GM18499 (cell line): ENCODE results near the gene ATG7.

ENCODE experiments used
- ATAC-seq: cut with Tn5 transposase; IDR thresholded peaks from one replicate; pipeline ENCODE4 v1.9.1; 2021; ENCODE audit warnings: moderate number of reproducible peaks; ENCODE audit not compliant: insufficient read depth, unreplicated experiment

The ATG7 gene

DNA sequence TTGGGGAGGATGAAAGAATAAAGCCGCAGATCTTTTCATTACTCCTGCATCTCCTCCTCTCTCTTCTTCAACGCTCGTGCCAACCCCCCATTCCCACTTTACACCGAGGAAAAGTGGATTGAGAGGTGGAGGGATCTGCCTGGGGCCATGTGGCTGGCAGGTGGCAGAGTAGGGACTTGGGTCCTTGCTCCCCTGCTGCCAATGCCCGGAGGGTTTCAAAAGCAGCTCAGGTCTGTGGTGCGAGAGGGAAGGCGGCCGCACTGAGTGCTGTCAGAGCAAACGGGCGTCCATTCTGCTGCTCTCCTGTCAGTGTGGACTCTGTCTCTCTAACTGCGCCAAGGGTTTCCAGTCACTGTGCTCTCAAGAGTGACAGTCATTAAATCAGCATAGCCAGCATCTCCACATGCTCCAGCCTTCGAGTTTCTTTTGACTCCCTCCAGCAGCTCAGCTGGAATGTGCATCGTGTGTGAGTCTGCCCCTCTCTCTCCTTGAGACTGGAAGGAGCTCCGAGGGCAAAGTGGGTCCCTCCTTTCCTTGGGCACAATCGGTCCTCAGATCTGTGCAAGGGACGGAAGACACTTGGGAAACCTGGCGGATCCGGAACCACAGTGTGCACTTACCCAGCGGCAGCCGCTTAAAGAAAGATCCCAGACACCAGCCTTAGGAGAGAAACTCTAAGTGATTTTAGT, 302.9 kb downstream of the ATG7 start:
- ATAC-seq, result no peak

GRCh38 chr3:11575677-11576076, 303.5 kb downstream of the ATG7 start:
- ATAC-seq, result no peak

DNA sequence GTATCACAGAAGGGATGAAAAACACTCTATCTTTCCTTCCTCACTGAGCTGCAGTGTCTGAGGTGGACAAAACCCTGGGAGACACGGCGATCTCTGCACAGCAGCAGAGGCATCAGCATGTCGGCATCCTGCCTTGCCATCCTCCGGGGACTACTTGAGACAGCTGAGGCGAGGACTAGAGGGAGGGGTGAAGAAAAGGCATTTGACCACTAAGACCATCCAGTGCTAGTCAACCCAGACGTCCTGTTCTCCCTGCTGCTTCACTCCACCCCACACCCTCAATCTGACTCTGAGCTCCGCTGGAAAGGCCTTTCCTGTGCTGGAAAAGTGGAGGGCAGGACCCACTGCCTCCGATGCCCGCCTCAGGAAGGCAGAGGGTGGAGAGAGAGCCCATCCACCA, 304.3 kb downstream of the ATG7 start:
- ATAC-seq, result no peak

- ATAC-seq, result no peak
Measured at GRCh38 chr3:11578169-11578568, 306.0 kb downstream of the ATG7 start.

DNA sequence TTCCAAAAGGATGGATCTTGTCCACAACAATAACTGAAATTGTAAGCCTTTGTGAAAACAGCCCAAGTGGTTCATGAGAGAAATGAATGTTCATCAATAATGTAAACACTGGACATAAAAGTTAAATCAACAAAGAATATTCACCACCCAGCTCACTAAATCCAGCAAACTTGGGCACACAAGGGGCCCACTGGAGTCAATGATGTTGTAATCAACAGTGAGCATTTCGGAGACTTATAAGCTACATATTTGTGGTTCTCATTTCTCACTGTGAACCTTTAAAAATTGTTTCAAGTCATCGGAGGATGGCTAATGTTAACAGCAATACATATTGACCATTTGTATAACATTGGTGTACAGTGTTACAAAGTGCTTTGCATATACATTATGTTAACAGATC, 308.4 kb downstream of the ATG7 start:
- no peak for ATAC-seq

GRCh38 chr3:11581237-11582190, 309.3 kb downstream of the ATG7 start:
- no peak for ATAC-seq

- no peak for ATAC-seq
Measured at GRCh38 chr3:11582191-11582968, 310.2 kb downstream of the ATG7 start.

DNA sequence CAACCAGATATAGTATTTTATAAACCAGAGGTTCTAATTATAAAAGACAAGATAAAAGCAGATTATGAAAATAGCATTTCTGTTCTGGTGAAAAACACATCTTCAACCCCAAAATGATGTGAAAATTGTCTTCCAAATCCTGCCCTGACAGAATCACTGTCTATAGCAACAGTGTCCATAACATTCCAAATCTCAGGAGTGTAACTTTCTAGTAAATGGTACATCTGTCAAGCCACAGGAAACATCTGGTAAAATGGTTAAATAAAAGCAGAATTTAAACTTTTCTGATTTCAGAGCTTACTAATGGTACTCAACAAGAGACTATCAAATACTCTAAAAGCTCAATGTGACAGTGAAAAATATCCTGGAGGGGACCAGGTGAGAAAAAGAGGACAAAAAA, 311.0 kb downstream of the ATG7 start:
- no peak for ATAC-seq

DNA sequence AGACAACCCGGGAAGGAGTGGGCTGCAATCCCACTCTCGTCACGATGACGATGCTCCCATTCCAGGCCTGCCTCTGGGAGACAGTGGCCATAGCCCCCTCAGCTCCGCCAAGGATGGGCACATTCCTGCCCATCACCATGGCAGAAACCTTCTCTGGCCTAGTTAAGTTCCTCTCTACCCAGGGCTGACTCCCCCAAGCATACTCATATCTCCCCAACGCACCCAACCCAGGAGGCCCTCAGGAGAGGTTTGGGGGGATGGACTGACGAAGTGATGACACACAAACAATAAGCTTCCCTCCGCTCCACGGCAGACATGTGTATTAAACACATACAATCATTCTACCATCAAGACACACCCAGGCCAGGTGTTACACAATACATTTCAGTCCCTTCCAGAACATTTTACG, 311.4 kb downstream of the ATG7 start:
- no peak for ATAC-seq

DNA sequence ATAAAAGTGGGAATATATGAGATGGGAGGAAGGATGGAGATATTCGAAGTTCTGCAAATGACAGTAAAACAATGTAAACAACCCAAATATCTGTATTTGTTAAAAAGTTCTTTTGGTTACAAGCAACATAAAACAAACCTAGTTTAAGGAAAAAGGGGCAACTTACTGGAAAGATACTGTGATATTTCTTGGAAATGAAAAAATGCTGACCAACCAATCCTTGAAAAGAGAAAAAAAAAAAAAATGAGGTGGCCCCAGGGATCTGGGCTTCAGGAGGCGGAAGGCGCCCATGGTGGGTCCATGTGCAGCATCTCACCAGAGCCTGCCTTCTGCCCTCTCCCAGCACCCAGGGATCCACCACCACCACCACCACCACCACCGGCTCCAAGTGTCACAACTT, 312.4 kb downstream of the ATG7 start:
- no peak for ATAC-seq

- ATAC-seq, result no peak
Measured at GRCh38 chr3:11587766-11588165, 315.6 kb downstream of the ATG7 start.

DNA sequence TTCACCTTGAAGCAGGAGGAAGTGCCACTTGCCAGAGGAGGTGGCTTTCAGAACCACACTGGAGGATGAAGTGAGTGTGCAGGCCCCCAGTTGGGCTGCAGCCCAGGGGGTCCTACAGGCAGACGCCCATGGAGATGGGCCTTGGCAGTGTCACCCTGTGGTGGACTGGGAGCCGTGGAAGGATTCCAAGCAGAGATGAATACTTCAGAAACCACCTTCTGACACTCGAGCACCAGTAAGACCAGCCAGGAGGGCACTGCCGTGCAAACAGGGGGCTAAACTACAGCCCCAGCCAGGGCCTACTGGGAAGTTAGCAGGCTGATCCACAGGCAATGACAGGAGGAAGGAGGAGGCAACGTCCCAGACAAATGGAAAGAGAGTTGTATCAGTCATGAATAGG, 316.1 kb downstream of the ATG7 start:
- ATAC-seq, result no peak

- ATAC-seq, result no peak
Measured at GRCh38 chr3:11588755-11589154, 316.6 kb downstream of the ATG7 start.

DNA sequence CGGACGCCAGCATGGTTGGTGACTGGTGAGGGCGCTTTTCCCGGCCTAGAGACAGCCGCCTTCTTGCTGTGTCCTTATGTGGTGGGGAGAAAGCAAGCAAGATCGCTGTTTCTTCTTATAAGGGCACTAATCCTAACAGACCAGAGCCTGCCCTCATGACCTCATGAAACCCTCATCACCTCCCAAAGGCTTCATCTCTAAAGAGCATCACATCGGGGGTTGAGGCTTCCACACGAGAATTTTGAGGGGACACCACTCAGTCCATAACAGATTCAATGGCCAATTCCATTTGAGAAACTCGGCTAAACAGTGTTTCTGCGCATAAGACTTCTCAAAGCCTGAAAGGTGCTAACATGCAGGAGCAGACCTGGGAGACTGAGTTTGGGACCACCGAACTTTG, 317.5 kb downstream of the ATG7 start:
- no peak for ATAC-seq

DNA sequence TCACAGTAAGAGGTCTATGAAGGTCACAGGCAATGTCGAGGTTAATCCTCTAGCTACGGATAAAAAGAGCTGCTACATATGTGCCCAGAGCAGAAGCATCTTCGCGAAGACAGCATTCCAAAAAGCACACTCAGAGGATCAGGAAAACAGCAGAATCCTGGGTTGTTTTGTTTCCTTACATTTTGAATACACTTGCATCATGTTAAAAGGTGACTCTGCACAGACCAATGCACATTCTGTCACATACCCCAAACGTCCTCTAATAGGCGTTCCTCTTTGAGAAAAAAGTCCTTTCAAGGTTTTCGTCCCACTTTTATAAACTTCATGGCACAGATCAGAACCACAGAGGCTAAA, 318.8 kb downstream of the ATG7 start:
- ATAC-seq, result no peak

DNA sequence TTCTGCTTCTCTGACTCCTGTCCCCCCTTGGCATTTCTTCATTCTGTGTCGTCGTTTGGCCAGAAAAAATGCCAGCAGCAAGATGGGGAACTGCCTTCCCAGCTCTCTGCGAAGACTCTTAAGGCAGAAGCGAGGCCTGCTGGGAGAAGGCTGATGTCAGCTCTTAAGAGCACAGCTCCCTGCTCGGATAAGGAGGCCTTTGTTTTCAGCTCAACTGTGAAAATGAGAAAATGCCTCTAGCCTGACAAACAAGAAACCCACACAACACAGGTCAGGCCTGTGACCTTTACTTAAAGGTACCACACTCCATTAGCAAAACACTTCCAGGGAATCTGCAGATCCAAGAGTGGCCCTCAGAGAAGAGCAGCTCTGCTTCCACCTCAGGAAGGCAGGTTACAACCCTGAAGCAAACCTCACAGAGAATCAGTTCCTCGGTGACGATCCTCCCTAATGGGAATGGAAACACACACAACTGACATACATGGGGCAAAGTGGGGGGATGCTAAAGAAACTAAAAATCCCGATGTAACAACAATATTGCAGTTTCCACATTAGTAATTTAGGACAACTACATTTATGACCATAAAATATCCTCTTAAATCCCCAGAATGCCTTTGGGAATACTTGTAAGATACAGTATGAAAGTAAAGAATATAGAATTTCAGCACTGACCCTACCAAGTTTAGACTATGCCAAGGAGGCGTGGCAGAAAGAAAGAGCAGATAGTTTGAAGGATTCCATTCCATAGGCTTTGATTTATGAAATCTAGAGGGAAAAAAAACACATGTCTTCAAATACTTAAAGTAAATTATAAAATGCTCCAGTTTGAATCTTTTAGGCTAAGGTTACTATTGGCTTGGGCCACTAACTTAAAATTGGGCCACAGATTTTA, 319.4 kb downstream of the ATG7 start:
- no peak for ATAC-seq

- no peak for ATAC-seq
Measured at GRCh38 chr3:11592445-11593298, 320.5 kb downstream of the ATG7 start.

DNA sequence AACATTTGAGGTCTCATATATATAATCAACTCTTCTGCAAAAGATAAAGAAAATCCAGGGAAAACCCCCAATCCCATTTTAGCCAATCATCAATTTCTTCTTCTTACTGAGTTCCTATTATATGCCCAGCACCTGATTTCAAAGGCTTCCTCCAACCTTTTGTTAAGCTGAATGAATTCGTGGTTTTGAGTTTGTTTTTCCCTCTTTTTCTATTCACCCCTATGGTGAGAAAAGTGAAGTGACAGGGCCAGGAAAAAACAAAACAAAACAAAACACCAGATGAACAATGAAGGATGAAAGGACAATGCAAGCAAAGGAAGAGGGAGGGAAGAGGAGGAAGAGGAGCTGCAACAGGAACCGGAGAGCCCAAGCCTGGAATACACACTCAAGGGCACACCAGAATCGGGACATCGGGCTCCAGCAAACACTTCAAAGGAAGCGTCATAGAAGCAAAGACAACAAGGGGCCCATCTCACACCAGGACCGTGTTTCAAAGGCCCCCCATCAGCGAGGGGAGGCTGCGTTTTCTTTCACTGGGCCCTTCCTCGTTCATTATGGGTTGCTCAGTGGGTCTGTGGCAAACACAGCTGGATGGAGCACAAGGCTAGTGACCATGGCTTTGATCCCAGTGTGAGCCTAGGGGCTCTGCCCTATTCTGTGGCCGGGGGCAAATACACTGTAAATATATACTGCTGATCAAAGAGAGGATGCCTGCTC, 321.3 kb downstream of the ATG7 start:
- ATAC-seq, result no peak
